HG03039 (cell line): ENCODE results near the gene IFT27.
"Not testable (repeated sequence)": the region's sequence is repeated elsewhere in the genome, so short reads cannot be mapped to it uniquely, and the experiment has no call there.

Experiments used
- ATAC-seq: cut with Tn5 transposase; IDR thresholded peaks from one replicate; pipeline ENCODE4 v1.9.1; 2021; ENCODE audit warnings: mild to moderate bottlenecking, moderate library complexity; ENCODE audit not compliant: unreplicated experiment

Gene IFT27

DNA sequence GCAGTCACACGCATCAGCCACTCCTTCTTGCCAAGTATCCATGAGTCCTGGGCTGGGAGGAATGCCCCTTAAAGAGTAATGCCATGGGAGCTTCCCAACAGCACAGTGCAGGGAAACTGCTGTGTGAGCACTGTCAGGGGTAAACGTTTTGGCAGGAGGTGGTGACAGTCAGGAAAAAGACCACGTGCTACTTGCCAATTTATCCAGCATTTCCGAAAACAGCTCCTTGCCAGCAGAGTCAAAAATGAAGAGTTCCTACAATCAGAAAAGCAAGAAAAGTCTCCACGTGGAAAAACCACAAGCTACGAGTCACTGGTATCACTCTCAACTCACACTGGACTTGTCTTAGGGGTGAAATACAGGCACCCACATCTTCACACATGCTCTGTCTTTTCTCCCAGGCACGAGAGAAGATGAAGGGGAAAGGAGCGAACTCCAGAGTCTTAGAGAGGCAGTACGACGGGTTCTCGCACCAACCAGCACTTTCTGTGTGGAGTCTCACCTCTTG lies 9.9 kb downstream of the IFT27 start:
- ATAC-seq = no peak

- no peak for ATAC-seq
Observed at GRCh38 chr22:36765131-36765942, 10.6 kb downstream of the IFT27 start.

DNA sequence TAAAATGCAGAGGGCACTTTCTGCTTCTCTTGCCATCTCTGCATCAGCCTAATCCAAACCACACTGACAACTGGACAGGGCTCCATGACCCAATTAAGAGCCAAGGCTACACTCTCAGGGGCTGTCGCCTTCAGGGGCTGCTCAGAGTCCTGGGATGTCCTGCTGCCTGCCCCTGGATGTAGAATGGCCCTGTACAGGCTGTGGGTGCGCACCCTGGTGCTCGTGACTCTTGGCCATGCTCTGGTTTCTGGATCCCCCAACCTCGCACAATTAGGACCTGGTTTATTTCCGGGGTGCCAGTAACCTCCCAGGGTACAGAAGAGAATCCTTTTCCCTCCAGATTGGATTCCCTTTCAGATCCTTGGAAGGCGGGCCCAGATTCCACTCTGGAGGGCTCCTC lies 11.3 kb downstream of the IFT27 start:
- no peak for ATAC-seq

- no peak for ATAC-seq
Observed at GRCh38 chr22:36764060-36764459, 11.9 kb downstream of the IFT27 start.

DNA sequence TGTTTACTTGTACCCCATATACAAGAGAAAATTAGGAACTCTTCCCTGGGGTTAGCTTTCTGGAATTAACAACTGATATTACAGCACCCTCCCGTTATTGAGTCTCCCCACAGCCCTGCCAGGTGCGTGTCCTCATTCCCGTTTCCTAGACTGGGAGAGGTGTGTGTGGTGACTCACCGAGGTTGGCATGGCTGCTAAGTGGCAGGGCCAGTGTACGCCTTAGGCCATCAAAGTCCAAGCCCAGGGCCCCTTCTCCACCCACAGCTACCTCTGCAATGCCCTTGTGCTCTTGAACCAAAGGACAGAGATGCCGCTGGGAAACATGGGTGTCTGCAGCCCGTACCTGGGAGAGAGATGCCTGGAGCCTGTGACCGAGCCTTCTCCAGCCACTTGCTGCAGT lies 12.3 kb downstream of the IFT27 start:
- ATAC-seq = no peak

GRCh38 chr22:36762687-36763260 lies 13.1 kb downstream of the IFT27 start:
- ATAC-seq = no peak

DNA sequence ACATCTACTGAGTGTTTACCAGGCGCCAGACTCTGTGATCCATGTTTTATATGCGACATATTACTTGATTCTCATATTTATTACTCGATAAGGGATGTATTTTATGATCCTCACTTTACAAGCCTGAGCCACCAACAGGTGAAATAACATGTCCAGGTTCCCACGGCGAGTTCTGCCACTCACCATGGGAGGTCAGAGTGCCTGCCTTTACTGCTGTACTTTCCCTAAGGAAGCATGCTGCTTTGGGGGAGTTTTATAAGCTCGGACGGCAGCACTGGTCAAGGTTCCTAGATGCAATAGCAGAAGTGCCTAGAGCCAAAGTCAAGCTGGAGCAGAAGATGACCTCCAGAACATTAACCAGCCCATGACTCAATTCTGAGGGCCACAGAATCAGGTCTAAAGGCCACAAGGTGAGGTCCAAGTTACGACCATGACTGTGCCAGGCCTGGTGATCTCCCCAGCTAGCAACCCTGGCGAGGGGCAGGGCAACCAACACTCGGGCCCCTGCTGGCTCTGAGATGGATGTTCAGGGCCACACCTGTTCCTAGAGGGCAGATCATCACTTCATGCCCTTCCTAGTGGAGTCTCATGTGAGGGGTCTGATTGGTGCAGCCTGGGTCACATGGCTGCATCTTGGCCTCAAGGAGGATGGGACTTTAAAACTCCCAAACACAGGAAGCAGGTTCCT lies 14.2 kb downstream of the IFT27 start:
- ATAC-seq = no peak

DNA sequence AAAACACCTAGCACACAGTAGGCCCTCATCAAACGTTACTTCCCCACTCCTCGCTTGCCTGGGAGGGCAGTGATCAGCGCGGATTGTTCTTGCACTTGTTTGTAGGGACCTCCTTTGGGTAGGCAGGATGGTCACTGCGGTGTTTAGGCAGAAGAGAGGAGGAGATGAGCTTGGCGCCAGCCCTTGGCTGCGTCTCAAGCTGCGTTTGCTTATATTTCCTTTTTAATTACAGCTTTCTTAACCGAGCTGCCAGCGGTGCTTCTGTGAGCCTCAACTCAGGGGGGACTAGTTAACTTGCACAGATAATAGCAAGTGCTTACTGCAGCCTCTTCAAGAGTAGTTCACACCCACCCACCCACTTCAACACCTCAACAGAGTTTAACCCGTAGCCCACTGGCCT lies 15.1 kb downstream of the IFT27 start:
- no peak for ATAC-seq

- no peak for ATAC-seq
Observed at GRCh38 chr22:36759481-36760159, 16.3 kb downstream of the IFT27 start.

- ATAC-seq = no peak
Observed at GRCh38 chr22:36758792-36759271, 17.1 kb downstream of the IFT27 start.

DNA sequence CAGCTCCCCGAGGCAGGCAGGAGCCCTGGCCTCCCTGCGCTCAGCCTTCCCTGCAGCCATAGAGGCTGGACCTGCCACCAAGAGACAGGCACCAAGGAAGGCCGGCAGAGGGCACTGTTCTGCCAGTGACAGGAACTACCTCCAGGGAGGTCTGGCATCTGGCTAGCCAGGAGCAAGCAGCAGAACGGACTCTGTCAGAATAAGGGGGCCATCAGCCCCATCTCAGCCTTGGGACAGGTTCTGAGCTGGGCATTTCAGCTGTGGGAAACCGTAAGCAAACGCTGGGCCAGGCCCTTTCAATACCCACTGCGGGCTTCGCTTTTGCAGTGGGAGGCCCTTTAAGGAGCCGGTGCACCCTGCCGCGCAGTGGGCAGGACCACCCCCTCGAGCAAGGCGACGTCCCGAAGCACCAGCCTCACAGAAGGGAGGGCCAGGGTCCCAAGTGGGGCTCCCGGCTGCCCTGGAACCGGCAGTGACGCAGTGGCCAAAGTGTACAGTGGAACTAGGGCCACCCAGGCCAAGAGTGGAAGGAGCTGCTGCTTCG lies 18.2 kb downstream of the IFT27 start:
- no peak for ATAC-seq

GRCh38 chr22:36756746-36757655 lies 18.9 kb downstream of the IFT27 start:
- ATAC-seq = no peak

DNA sequence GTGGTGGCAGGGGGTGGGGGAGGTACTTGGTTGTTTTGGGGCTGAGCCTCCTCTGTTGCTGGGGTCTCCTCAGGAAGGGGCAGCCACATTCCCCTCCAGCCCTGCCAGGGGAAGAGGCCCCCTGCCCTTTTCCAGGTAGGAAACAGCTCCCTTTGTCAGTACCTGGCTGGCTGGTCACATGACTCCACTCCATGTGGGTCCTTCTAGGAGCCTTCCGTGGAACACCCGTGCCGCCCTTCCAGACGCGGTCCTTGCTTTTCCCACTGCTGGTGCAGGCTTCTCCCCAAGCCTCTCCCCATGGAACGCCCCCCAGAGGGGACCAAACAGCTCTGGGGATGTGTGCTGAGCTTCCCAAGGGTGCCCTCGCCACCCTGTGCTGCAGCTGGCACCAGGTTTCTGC lies 19.9 kb downstream of the IFT27 start:
- no peak for ATAC-seq

DNA sequence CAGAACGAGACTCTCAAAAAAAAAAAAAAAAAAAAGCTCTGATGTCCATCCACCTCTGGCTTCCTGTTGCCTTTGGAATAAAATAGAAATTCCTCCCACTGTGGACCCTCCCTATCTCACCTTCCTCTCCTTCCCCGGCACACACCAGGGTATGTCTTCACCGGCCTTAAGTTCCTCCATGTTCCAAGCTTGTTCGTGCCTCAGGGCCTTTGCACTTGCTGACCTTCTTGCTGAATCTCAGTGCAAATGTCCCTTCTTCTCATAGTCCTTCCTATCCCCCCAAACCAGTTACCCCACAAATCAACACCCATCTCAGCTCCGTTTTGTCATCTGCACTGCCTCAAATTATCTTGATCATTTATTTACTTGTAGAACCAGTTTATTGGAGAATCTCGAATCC lies 20.6 kb downstream of the IFT27 start:
- no peak for ATAC-seq

- not testable (repeated sequence) for ATAC-seq
Observed at GRCh38 chr22:36754881-36755280, 21.0 kb downstream of the IFT27 start.

DNA sequence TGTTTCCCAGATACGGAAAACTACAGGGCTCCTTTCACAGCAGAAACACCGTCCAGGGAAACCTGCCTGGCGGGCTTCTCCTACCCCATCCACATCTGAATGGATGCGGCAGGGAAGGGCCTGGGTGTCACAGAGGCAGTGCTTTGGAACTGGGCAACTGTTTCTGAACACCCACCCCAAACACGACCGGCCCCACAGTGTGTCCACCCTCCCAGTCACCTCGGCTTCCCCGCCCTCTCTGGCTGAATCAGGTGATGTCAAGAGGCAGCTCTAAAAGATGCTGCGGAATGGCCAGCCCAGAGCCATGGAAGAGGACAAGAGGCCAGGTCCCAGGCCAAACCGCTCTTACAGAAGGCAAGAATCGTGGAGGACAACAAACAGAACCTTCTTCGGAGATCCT lies 22.0 kb downstream of the IFT27 start:
- ATAC-seq = no peak

DNA sequence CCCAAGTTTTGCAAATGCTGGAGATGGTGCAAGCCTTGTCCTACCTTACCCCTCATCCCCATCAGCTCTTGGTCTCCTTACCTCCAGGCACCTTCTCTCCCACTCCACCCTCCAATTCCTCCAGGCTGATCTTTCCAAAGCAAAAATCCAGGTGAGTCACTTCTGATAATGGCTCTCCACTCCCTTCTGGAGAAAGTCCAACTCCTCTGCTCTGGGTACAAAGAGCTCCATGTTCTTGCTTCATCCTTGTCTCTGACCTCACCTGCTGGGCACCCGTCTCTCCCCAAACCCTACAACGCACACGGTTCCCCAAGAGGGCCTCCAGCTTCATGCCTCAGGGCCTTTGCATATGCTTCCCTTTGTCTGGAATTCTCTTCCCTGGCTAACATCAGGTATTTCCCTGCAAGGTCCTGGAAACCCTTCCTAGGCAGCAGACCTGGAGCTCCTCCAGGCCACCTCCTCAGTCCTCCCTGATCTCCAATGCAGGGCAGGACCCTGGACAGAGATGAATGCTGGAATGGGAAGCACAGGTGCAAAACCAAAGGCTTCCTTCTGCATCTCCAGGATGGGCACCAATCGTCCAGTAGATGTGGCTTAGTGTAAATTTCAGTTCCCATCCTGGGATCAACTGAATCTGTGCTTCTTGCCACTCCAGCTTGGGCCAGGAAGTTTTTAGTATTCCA lies 22.7 kb downstream of the IFT27 start:
- ATAC-seq = no peak

- ATAC-seq = no peak
Observed at GRCh38 chr22:36746375-36746970, 29.4 kb downstream of the IFT27 start.
